Neural crest cell (in vitro differentiated cells): ENCODE results near the gene MOGAT1. TPM values are rescaled to one million over a fixed set of nuclear protein-coding genes. Genes with fewer than 3 reads are reported as not detected.
A peak's percentile ranks its signal among the peaks of the same experiment; 100 is the strongest.

Experiments
- DNase-seq: peaks from one replicate; pipeline ENCODE4 v3.0.0; 2021; ENCODE audit warnings: low read depth, mixed read lengths, low spot score
- H3K27ac Mint-ChIP-seq: one replicate; pipeline ENCODE4 v1.8.0; 2021; ENCODE audit warnings: mild to moderate bottlenecking, mixed read lengths; ENCODE audit not compliant: unreplicated experiment
- H3K27me3 Mint-ChIP-seq: 2 replicates; pipeline ENCODE4 v1.8.0; 2021; ENCODE audit warnings: low read depth, mild to moderate bottlenecking, mixed read lengths
- H3K36me3 Mint-ChIP-seq: 2 replicates; pipeline ENCODE4 v1.8.0; 2021; ENCODE audit warnings: low read depth, mild to moderate bottlenecking, mixed read lengths
- H3K4me1 Mint-ChIP-seq: 2 replicates; pipeline ENCODE4 v1.8.0; 2021; ENCODE audit warnings: mixed read lengths
- H3K4me3 Mint-ChIP-seq: one replicate; pipeline ENCODE4 v1.8.0; 2021; ENCODE audit warnings: mild to moderate bottlenecking, mixed read lengths
- H3K9me3 Mint-ChIP-seq: 2 replicates; pipeline ENCODE4 v1.8.0; 2021; ENCODE audit warnings: mixed read lengths
- total RNA-seq: library from RNA; stranded (reverse); gene quantifications from 2 replicates; pipeline ENCODE4 v1.2.1, GENCODE V29; 2021
- TF ChIP-seq, protein P1 (sequence below): fragments of 200-600 bp; sonication (generic); conservative IDR thresholded peaks from 2 replicates; pipeline ENCODE4 v1.5.0; 2021; ENCODE audit warnings: antibody characterized with exemption, mild to moderate bottlenecking

The MOGAT1 gene
- total RNA-seq, 1 donor from 2014 or later: not detected

DNA sequence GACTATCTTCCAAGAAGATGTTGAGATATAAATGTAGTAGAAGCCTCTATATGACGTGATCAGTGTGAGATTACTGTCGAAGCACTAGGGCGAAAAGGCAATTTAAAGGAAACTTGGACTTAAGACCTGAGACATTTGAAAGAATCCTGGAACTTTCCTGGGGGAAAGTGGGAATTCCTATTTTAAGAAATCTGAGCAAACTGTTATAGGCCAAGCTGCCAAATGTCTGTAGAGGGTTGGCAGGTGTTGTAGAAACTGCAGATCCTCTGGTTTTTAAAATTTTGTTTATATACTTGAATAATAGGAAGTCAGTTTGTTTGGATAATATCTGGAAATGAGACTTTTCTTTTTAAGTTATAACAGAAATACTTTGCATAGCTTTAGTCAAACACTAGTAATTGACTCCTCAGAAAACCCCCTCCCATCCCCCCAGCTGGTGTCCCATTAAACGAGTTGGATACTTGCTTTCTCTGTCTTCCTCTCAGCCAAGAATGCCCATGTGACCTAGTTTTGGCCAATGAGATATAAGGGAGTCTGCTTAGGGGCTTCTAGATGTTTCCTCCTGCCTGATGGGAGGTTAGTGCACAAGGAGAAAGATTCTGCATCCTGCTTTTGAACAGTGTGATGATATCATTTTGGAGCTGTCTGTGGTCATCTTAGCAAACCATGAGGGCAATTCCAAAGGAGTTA lies 61.2 kb downstream of the MOGAT1 start:
- no peaks in the 10 kb centered on the region for H3K27me3 Mint-ChIP-seq
- peaks cover 60% of the 10 kb centered on the region for H3K4me1 Mint-ChIP-seq
- no peaks in the 10 kb centered on the region for H3K36me3 Mint-ChIP-seq
- DNase-seq: no peak
- H3K9me3 Mint-ChIP-seq: no peaks in the 10 kb centered on the region
- TF ChIP-seq, protein P1, sequence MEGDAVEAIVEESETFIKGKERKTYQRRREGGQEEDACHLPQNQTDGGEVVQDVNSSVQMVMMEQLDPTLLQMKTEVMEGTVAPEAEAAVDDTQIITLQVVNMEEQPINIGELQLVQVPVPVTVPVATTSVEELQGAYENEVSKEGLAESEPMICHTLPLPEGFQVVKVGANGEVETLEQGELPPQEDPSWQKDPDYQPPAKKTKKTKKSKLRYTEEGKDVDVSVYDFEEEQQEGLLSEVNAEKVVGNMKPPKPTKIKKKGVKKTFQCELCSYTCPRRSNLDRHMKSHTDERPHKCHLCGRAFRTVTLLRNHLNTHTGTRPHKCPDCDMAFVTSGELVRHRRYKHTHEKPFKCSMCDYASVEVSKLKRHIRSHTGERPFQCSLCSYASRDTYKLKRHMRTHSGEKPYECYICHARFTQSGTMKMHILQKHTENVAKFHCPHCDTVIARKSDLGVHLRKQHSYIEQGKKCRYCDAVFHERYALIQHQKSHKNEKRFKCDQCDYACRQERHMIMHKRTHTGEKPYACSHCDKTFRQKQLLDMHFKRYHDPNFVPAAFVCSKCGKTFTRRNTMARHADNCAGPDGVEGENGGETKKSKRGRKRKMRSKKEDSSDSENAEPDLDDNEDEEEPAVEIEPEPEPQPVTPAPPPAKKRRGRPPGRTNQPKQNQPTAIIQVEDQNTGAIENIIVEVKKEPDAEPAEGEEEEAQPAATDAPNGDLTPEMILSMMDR: no peak
- H3K4me3 Mint-ChIP-seq: no peak overlapping the region
- H3K27ac Mint-ChIP-seq: peak overlapping the region; percentile 99

DNA sequence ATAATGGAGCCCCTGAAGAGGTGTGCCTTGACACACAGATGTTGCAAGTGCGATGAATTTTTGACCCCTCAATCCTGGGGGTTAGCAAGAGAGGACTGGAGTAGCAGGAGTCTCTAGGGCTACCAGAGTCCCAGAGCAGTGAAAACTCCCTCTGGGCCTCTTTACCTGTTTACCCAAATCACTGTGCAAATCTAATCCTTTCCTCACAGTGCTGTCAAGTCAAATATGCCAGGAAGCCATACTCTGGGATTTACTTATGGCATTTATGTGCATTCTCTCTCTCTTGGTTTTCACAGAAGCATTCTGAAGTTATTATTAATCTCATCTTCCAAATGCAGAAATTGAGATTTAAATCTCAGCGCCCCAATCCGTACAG lies 62.0 kb downstream of the MOGAT1 start:
- Mint-ChIP-seq H3K27me3 (no peaks in the 10 kb centered on the region), H3K4me3 (peak overlapping the region; percentile 64), H3K9me3 (peaks cover 2% of the 10 kb centered on the region), H3K27ac (peak overlapping the region; percentile 99), H3K4me1 (peaks cover 65% of the 10 kb centered on the region), H3K36me3 (no peaks in the 10 kb centered on the region)
- DNase-seq: no peak
- TF ChIP-seq, protein P1: no peak

DNA sequence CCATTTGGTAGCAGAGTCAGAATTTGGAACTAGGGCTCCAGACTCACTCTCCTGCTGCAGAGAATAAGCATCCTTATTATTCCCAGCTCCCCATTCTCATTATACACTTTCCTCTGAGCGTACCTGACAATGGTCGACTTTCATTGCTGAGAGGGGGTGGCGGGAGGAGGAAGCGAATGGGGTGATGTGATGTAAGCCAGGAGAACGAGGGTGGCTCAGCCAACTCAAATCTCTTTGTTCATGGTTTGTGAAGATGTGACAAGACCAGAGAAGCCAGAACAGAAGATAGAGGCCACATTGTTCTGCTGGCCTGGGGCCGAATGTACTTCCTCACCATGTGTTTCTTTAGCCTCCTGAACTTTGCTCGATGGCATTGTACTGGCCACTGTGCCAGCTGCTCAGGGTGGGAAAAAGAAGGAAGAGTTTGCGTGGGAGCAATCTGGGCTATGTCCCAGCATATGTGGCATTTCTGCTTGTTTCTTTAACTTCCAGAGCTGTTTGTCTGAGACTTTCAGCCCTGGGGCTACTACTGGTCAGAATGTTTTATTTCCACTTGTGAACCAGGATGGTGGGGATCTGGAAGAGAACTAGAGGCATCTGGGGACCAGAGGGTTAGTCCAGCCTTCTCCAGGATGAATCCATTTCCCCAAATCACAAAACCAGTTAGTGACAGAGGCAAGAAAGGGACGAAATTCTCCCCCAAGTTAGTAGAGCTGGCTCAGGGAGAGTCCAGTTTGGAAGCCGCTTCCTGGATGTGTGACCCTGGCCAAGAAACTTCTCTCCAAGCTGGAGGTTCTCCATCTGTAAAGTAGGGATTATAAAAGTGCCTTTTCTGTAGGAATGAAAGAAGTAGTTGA lies 62.6 kb downstream of the MOGAT1 start:
- H3K27ac Mint-ChIP-seq: peak overlapping the region; percentile 99
- TF ChIP-seq, protein P1: no peak
- H3K27me3 Mint-ChIP-seq: no peaks in the 10 kb centered on the region
- H3K9me3 Mint-ChIP-seq: peaks cover 3% of the 10 kb centered on the region
- H3K4me3 Mint-ChIP-seq: peak overlapping the region; percentile 64
- peak; percentile 40 for DNase-seq
- H3K4me1 Mint-ChIP-seq: peaks cover 71% of the 10 kb centered on the region
- no peaks in the 10 kb centered on the region for H3K36me3 Mint-ChIP-seq

DNA sequence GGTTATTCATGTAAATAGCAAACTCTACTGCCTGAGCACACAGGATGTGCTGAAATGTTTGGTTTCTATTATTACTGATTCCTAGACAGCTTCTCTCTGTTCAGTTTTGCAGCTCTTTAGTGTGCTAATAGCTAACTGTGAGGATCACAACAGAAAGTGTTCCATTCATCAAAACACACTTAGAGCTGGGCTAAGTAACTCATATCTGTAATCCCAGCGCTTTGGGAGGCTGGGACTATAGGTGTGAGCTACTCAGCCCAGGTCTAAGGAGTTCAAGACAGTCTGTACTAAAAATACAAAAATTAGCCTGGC lies 63.2 kb downstream of the MOGAT1 start:
- Mint-ChIP-seq H3K27me3 (no peaks in the 10 kb centered on the region), H3K36me3 (no peaks in the 10 kb centered on the region), H3K4me1 (peaks cover 73% of the 10 kb centered on the region), H3K27ac (no peak overlapping the region), H3K9me3 (peaks cover 3% of the 10 kb centered on the region), H3K4me3 (peak overlapping the region; percentile 64)
- DNase-seq: no peak
- TF ChIP-seq, protein P1: no peak

DNA sequence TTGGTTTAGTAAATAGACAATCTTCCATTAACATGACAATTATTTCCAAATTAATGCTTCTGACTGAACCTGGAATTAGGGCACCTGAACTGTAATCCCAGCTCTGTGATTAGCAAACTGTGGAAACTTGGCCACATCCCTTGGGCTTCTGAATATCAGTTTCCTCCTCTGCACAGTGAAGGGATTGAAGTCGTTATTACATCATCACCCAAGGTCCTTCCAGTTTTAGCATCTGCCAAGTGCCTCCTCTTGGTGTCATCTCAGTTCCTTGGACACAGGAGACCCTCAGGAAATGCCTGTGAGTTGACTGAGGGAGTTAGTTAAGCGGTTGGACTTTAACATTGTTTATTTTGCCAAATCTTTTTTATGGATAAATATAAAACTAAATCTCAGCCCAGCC lies 64.8 kb downstream of the MOGAT1 start:
- no peaks in the 10 kb centered on the region for H3K36me3 Mint-ChIP-seq
- no peak overlapping the region for H3K27ac Mint-ChIP-seq
- H3K4me1 Mint-ChIP-seq: peaks cover 65% of the 10 kb centered on the region
- H3K27me3 Mint-ChIP-seq: no peaks in the 10 kb centered on the region
- TF ChIP-seq, protein P1: no peak
- DNase-seq: no peak
- peaks cover 3% of the 10 kb centered on the region for H3K9me3 Mint-ChIP-seq
- no peak overlapping the region for H3K4me3 Mint-ChIP-seq
